HepG2 (cell line): ENCODE data around the gene ATXN7L3. TPM values are rescaled to one million over a fixed set of nuclear protein-coding genes. Genes with fewer than 3 reads are reported as not detected.

Experiments
- CAMTA2 ChIP-seq: sonication (generic); formaldehyde crosslinking; IDR thresholded peaks from 2 replicates; pipeline ENCODE4 v1.4.0; 2020; ENCODE audit warnings: mild to moderate bottlenecking, missing genetic modification reagents, borderline replicate concordance
- JUND ChIP-seq: sonication (generic); formaldehyde crosslinking; IDR thresholded peaks from 2 replicates; pipeline ENCODE4 v1.8.0; 2022; ENCODE audit warnings: mild to moderate bottlenecking, missing genetic modification reagents
- LCORL ChIP-seq, 2 experiments: fragments of 450-650 bp in 1 of 2; sonication (generic) in 1 of 2; formaldehyde crosslinking in 1 of 2; IDR thresholded peaks; 2 replicates each; pipeline versions ENCODE4 v1.5.0 to v1.6.1; 2017 to 2020; ENCODE audit warnings: antibody characterized with exemption in 1 of 2, missing genetic modification reagents in 1 of 2
- MED8 ChIP-seq: sonication (generic); formaldehyde crosslinking; IDR thresholded peaks from 2 replicates; pipeline ENCODE4 v1.8.1; 2023; ENCODE audit warnings: mild to moderate bottlenecking, missing genetic modification reagents; ENCODE audit not compliant: insufficient replicate concordance
- RBM22 ChIP-seq: fragments of 200-400 bp; formaldehyde crosslinking; optimal IDR thresholded peaks from 2 replicates; pipeline ENCODE3; 2017; ENCODE audit warnings: mild to moderate bottlenecking, low read length, moderate library complexity
- SALL2 ChIP-seq: sonication (generic); formaldehyde crosslinking; IDR thresholded peaks from 2 replicates; pipeline ENCODE4 v1.8.1; 2023; ENCODE audit warnings: mild to moderate bottlenecking, missing genetic modification reagents, inconsistent platforms
- TEAD2 ChIP-seq: sonication (generic); formaldehyde crosslinking; IDR thresholded peaks from 2 replicates; pipeline ENCODE4 v1.9.0; 2021; ENCODE audit warnings: missing genetic modification reagents
- YY1 ChIP-seq: IDR thresholded peaks from 2 replicates; pipeline ENCODE4 v1.6.1; 2011; ENCODE audit warnings: low read length, low read depth, moderate library complexity, mild to moderate bottlenecking; ENCODE audit not compliant: insufficient read depth, insufficient replicate concordance
- ZKSCAN8 ChIP-seq: IDR thresholded peaks from 2 replicates; pipeline ENCODE4 v1.6.1; 2016; ENCODE audit warnings: borderline replicate concordance, missing genetic modification reagents, missing compliant biosample characterization
- ZNF138 ChIP-seq: sonication (generic); formaldehyde crosslinking; IDR thresholded peaks from 2 replicates; pipeline ENCODE4 v1.5.0; 2020; ENCODE audit warnings: mild to moderate bottlenecking, low read depth, missing genetic modification reagents
- ZNF24 ChIP-seq: fragments of 450-650 bp; IDR thresholded peaks from 2 replicates; pipeline ENCODE4 v1.6.1; 2017; ENCODE audit warnings: antibody characterized with exemption, mild to moderate bottlenecking
- polyA plus RNA-seq, 8 experiments: library from polyadenylated mRNA; depleted of rRNA in 3 of 8; stranded (reverse) in 7 of 8; unstranded in 1 of 8; fragments of >200 nt; fragmentation: Illumina TruSeq in 4 of 8; extraction: Trizol in 4 of 8; gene quantifications; 2 replicates each; pipeline versions ENCODE4 v1.2.1 to v1.2.3, GENCODE V29; 2011 to 2016; ENCODE audit warnings: low read depth in 4 of 8, missing spikeins in 1 of 8, mixed read lengths in 1 of 8; ENCODE audit not compliant: insufficient read depth in 1 of 8
- total RNA-seq, 5 experiments: library from RNA; depleted of rRNA; stranded (reverse); fragments of >200 nt; fragmentation: Illumina TruSeq; extraction: Trizol; gene quantifications; 2 replicates each; pipeline ENCODE4 v1.2.3, GENCODE V29; 2016; ENCODE audit warnings: low read depth in 1 of 5
- TF ChIP-seq, protein P1 (sequence below): sonication (generic); formaldehyde crosslinking; IDR thresholded peaks from 2 replicates; pipeline ENCODE4 v1.5.0; 2020; ENCODE audit warnings: missing genetic modification reagents, mild to moderate bottlenecking, borderline replicate concordance
- TF ChIP-seq, protein P2 (sequence below): sonication (generic); formaldehyde crosslinking; IDR thresholded peaks from 2 replicates; pipeline ENCODE4 v1.5.0; 2020; ENCODE audit warnings: mild to moderate bottlenecking, low read depth, missing genetic modification reagents, borderline replicate concordance
- TF ChIP-seq, protein P3 (sequence below): sonication (generic); formaldehyde crosslinking; IDR thresholded peaks from 2 replicates; pipeline ENCODE4 v1.5.1; 2020; ENCODE audit warnings: missing genetic modification reagents, mild to moderate bottlenecking, borderline replicate concordance
- TF ChIP-seq, protein P4 (sequence below): sonication (generic); formaldehyde crosslinking; IDR thresholded peaks from 2 replicates; pipeline ENCODE4 v1.8.0; 2022; ENCODE audit warnings: missing genetic modification reagents, mild to moderate bottlenecking, inconsistent platforms, borderline replicate concordance
- TF ChIP-seq, protein P5 (sequence below): sonication (generic); formaldehyde crosslinking; IDR thresholded peaks from 2 replicates; pipeline ENCODE4 v1.4.0; 2020; ENCODE audit warnings: mild to moderate bottlenecking, missing genetic modification reagents, borderline replicate concordance

The ATXN7L3 gene
- total and polyA plus RNA-seq, 2 of the 13 experiments (the other 11 are each of a cell fraction or from before 2014, with no cell fraction given): 44.5 to 59.1 TPM

DNA sequence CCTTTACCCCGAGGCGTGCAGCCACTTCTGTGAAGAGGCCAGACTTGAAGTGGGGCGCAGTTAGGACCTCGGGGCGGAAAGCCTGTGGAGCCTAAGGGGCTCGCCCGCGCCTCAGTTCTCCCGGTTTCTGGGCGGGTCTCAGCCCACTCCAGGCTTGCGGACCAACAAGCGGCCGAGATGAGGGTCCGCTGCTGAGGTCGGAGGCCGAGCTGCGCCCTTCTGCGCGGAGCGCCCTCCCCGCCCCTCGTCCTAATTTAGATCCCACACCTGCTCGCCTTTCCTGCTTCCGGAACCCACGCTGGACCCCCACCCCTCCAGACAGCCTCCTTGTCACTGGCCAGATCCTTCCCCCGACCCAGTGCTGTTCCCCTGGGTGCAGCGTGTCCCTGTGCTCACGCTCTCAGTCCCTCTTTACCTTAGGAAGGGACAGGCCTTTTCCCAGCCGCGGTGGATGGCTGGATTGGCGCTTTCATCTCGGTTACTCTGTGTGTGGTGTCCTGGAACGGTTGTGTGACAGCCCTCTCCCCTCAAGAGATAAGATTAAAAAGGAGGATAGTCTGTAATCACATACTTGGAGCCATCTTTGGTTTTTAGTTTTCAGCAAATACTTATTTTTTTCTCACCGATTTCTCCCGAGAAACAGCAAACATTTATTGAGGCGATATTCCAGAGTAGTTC lies 933 bp upstream of the ATXN7L3 start (continued):
- TF ChIP-seq JUND (CRISPR knock-in tag) (no peak), LCORL (IDR thresholded peaks at IDR 0.05) (no peak), LCORL (CRISPR knock-in tag; IDR thresholded peaks at IDR 0.05) (peak; percentile 79), RBM22 (no peak), TEAD2 (CRISPR knock-in tag) (no peak), CAMTA2 (CRISPR knock-in tag) (no peak), ZNF138 (CRISPR knock-in tag) (no peak), MED8 (no peak), SALL2 (no peak; the same call in 1 of the 2 replicates), ZKSCAN8 (CRISPR knock-in tag) (no peak), ZNF24 (no peak), YY1 (no peak)
- TF ChIP-seq, protein P1, sequence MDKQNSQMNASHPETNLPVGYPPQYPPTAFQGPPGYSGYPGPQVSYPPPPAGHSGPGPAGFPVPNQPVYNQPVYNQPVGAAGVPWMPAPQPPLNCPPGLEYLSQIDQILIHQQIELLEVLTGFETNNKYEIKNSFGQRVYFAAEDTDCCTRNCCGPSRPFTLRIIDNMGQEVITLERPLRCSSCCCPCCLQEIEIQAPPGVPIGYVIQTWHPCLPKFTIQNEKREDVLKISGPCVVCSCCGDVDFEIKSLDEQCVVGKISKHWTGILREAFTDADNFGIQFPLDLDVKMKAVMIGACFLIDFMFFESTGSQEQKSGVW (CRISPR knock-in tag): no peak
- TF ChIP-seq, protein P2, sequence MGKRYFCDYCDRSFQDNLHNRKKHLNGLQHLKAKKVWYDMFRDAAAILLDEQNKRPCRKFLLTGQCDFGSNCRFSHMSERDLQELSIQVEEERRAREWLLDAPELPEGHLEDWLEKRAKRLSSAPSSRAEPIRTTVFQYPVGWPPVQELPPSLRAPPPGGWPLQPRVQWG (CRISPR knock-in tag): no peak
- TF ChIP-seq, protein P3, sequence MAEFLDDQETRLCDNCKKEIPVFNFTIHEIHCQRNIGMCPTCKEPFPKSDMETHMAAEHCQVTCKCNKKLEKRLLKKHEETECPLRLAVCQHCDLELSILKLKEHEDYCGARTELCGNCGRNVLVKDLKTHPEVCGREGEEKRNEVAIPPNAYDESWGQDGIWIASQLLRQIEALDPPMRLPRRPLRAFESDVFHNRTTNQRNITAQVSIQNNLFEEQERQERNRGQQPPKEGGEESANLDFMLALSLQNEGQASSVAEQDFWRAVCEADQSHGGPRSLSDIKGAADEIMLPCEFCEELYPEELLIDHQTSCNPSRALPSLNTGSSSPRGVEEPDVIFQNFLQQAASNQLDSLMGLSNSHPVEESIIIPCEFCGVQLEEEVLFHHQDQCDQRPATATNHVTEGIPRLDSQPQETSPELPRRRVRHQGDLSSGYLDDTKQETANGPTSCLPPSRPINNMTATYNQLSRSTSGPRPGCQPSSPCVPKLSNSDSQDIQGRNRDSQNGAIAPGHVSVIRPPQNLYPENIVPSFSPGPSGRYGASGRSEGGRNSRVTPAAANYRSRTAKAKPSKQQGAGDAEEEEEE (CRISPR knock-in tag): no peak
- TF ChIP-seq, protein P4, sequence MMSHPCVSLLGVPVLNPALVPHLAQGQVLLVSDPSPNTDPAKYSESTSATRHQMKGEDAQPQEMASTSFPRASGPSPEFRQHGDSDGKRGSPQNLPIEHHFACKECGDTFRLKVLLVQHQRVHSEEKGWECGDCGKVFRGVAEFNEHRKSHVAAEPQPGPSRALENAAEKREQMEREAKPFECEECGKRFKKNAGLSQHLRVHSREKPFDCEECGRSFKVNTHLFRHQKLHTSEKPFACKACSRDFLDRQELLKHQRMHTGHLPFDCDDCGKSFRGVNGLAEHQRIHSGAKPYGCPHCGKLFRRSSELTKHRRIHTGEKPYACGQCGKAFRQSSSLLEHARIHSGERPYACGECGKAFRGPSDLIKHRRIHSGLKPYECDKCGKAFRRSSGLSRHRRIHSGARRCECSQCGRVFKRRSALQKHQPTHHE: no peak
- TF ChIP-seq, protein P5, sequence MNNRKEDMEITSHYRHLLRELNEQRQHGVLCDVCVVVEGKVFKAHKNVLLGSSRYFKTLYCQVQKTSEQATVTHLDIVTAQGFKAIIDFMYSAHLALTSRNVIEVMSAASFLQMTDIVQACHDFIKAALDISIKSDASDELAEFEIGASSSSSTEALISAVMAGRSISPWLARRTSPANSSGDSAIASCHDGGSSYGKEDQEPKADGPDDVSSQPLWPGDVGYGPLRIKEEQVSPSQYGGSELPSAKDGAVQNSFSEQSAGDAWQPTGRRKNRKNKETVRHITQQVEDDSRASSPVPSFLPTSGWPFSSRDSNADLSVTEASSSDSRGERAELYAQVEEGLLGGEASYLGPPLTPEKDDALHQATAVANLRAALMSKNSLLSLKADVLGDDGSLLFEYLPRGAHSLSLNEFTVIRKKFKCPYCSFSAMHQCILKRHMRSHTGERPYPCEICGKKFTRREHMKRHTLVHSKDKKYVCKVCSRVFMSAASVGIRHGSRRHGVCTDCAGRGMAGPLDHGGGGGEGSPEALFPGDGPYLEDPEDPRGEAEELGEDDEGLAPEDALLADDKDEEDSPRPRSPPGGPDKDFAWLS (CRISPR knock-in tag): peak; percentile 83; the same call in 1 of the 2 replicates
